H7 (cell line): ENCODE results near the gene OLFM3. TPM values are rescaled to one million over a fixed set of nuclear protein-coding genes. Genes with fewer than 3 reads are reported as not detected.

Experiments
- DNase-seq: peaks from one replicate; pipeline ENCODE4 v3.0.0; 2012
- H3K27me3 ChIP-seq: 2 replicates; pipeline ENCODE4 v1.6.0; 2011; ENCODE audit warnings: mild to moderate bottlenecking, low read length; ENCODE audit not compliant: control insufficient read depth, insufficient read depth
- H3K36me3 ChIP-seq: replicated peaks from 2 replicates; pipeline ENCODE4 v1.5.1; 2011; ENCODE audit warnings: low read length; ENCODE audit not compliant: control insufficient read depth, insufficient read depth
- H3K4me3 ChIP-seq: 2 replicates; pipeline ENCODE4 v1.5.1; 2011; ENCODE audit warnings: low read depth, mild to moderate bottlenecking, control low read depth, low read length, moderate library complexity; ENCODE audit not compliant: insufficient read depth
- total RNA-seq: library from RNA; depleted of rRNA; stranded (reverse); fragments of >200 nt; shearing (Covaris generic); gene quantifications from 2 replicates; pipeline ENCODE4 v1.2.3, GENCODE V29; 2014

OLFM3 gene
- total RNA-seq, 1 experiment from 2014 or later = 1.1 TPM

GRCh38 chr1:101918277-101918676 lies 78.4 kb downstream of the OLFM3 start:
- H3K4me3 ChIP-seq = no peak overlapping the region
- H3K36me3 ChIP-seq = no peaks in the 10 kb centered on the region
- DNase-seq = no peak

GRCh38 chr1:101915597-101915996 lies 81.1 kb downstream of the OLFM3 start:
- Histone ChIP-seq H3K4me3 (no peak overlapping the region), H3K27me3 (no peaks in the 10 kb centered on the region), H3K36me3 (no peaks in the 10 kb centered on the region)
- no peak for DNase-seq

More at GRCh38 chr1:101918277-101918676, 78.4 kb downstream of the OLFM3 start:
- no peaks in the 10 kb centered on the region for H3K27me3 ChIP-seq

- Histone ChIP-seq H3K27me3 (no peaks in the 10 kb centered on the region), H3K36me3 (no peaks in the 10 kb centered on the region), H3K4me3 (no peak overlapping the region)
- no peak for DNase-seq
Measured at GRCh38 chr1:101914473-101915242, 82.1 kb downstream of the OLFM3 start.

- DNase-seq = no peak
- Histone ChIP-seq H3K36me3 (no peaks in the 10 kb centered on the region), H3K27me3 (no peaks in the 10 kb centered on the region), H3K4me3 (no peak overlapping the region)
Measured at GRCh38 chr1:101911894-101912293, 84.8 kb downstream of the OLFM3 start.

GRCh38 chr1:101908980-101909379 lies 87.7 kb downstream of the OLFM3 start:
- no peak for DNase-seq
- H3K36me3 ChIP-seq = no peaks in the 10 kb centered on the region
- H3K4me3 ChIP-seq = no peak overlapping the region
- H3K27me3 ChIP-seq = no peaks in the 10 kb centered on the region

- H3K36me3 ChIP-seq = no peaks in the 10 kb centered on the region
- DNase-seq = no peak
- H3K27me3 ChIP-seq = no peaks in the 10 kb centered on the region
- no peak overlapping the region for H3K4me3 ChIP-seq
Measured at GRCh38 chr1:101907264-101907663, 89.5 kb downstream of the OLFM3 start.

GRCh38 chr1:101905283-101905835 lies 91.4 kb downstream of the OLFM3 start:
- Histone ChIP-seq H3K27me3 (no peaks in the 10 kb centered on the region), H3K4me3 (no peak overlapping the region), H3K36me3 (no peaks in the 10 kb centered on the region)
- DNase-seq = no peak

GRCh38 chr1:101902199-101902598 lies 94.5 kb downstream of the OLFM3 start:
- Histone ChIP-seq H3K4me3 (no peak overlapping the region), H3K36me3 (no peaks in the 10 kb centered on the region), H3K27me3 (no peaks in the 10 kb centered on the region)
- DNase-seq = no peak

- Histone ChIP-seq H3K4me3 (no peak overlapping the region), H3K27me3 (no peaks in the 10 kb centered on the region), H3K36me3 (no peaks in the 10 kb centered on the region)
- no peak for DNase-seq
Measured at GRCh38 chr1:101898137-101898536, 98.6 kb downstream of the OLFM3 start.

GRCh38 chr1:101884621-101885020 lies 112.1 kb downstream of the OLFM3 start:
- no peaks in the 10 kb centered on the region for H3K27me3 ChIP-seq
- no peak overlapping the region for H3K4me3 ChIP-seq
- no peak for DNase-seq
- H3K36me3 ChIP-seq = no peaks in the 10 kb centered on the region

- H3K4me3 ChIP-seq = no peak overlapping the region
- DNase-seq = no peak
- H3K36me3 ChIP-seq = no peaks in the 10 kb centered on the region
- no peaks in the 10 kb centered on the region for H3K27me3 ChIP-seq
Measured at GRCh38 chr1:101875891-101876290, 120.8 kb downstream of the OLFM3 start.

GRCh38 chr1:101873672-101874071 lies 123.1 kb downstream of the OLFM3 start:
- DNase-seq = no peak
- Histone ChIP-seq H3K36me3 (no peaks in the 10 kb centered on the region), H3K4me3 (no peak overlapping the region), H3K27me3 (no peaks in the 10 kb centered on the region)

GRCh38 chr1:101859941-101860340 lies 136.8 kb downstream of the OLFM3 start:
- H3K4me3 ChIP-seq = no peak overlapping the region
- DNase-seq = no peak
- H3K27me3 ChIP-seq = no peaks in the 10 kb centered on the region
- no peaks in the 10 kb centered on the region for H3K36me3 ChIP-seq

- no peak for DNase-seq
- H3K4me3 ChIP-seq = no peak overlapping the region
- no peaks in the 10 kb centered on the region for H3K36me3 ChIP-seq
- no peaks in the 10 kb centered on the region for H3K27me3 ChIP-seq
Measured at GRCh38 chr1:101854271-101854670, 142.5 kb downstream of the OLFM3 start.

GRCh38 chr1:101852936-101853335 lies 143.8 kb downstream of the OLFM3 start:
- Histone ChIP-seq H3K27me3 (no peaks in the 10 kb centered on the region), H3K36me3 (no peaks in the 10 kb centered on the region), H3K4me3 (no peak overlapping the region)
- DNase-seq = no peak
